IgD-negative memory B cell (primary cell): ENCODE measurements around the gene SPATA31D4. TPM values are rescaled to one million over a fixed set of nuclear protein-coding genes. Genes with fewer than 3 reads are reported as not detected.

ENCODE experiments used
- H3K27ac Mint-ChIP-seq, 3 donors: one replicate each; pipeline ENCODE4 v1.8.0; 2020 to 2022; ENCODE audit warnings: mild to moderate bottlenecking in 3 of 3, mixed read lengths in 3 of 3, moderate library complexity in 1 of 3
- H3K27me3 Mint-ChIP-seq: one replicate; pipeline ENCODE4 v1.8.0; 2021; ENCODE audit warnings: mixed read lengths
- H3K36me3 Mint-ChIP-seq: one replicate; pipeline ENCODE4 v1.8.0; 2020; ENCODE audit warnings: mild to moderate bottlenecking, mixed read lengths
- H3K4me1 Mint-ChIP-seq, 3 donors: one replicate each; pipeline ENCODE4 v1.8.0; 2020 to 2022; ENCODE audit warnings: mixed read lengths in 3 of 3, mild to moderate bottlenecking in 1 of 3
- H3K4me3 Mint-ChIP-seq, 4 donors: one replicate each; pipeline ENCODE4 v1.8.0; 2020 to 2022; ENCODE audit warnings: mild to moderate bottlenecking in 4 of 4, mixed read lengths in 4 of 4, moderate library complexity in 3 of 4
- H3K9me3 Mint-ChIP-seq, 3 donors: one replicate each; pipeline ENCODE4 v1.8.0; 2020 to 2021; ENCODE audit warnings: mixed read lengths in 3 of 3, mild to moderate bottlenecking in 1 of 3
- polyA plus RNA-seq: library from polyadenylated mRNA; unstranded; fragments of 300-500 nt; fragmentation: Illumina TruSeq; gene quantifications from one replicate; pipeline ENCODE4 v1.2.3, GENCODE V29; 2021

Gene SPATA31D4
- polyA plus RNA-seq, 1 donor from 2014 or later: not detected

DNA sequence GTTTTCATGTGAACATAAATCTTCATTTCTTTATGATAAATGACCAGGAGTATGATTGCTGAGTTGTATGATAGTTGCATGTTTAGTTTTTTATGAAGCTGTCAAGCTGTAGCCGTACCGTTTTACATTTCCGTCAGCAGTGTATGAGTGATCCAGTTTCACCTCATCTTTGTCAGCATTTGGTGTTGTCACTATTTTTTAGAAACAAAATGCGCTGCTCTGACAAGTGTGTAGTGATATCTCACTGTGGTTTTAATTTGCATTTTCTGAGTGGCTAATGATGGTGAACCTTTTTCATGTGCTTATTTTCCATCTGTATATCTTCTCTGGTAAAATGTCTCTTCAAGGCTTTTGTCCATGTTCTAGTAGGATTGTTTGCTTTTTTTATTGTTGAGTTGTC lies 53.7 kb downstream of the SPATA31D4 start:
- H3K27me3 Mint-ChIP-seq: no peaks in the 10 kb centered on the region
- H3K27ac Mint-ChIP-seq: no peak overlapping the region
- H3K4me1 Mint-ChIP-seq: peaks cover 8 to 25% (median 17%) of the 10 kb centered on the region in 3 donors
- no peaks in the 10 kb centered on the region for H3K36me3 Mint-ChIP-seq
- no peak overlapping the region for H3K4me3 Mint-ChIP-seq
- peaks cover 0 to 3% (median 0%) of the 10 kb centered on the region in 3 donors for H3K9me3 Mint-ChIP-seq

Other genes starting within 250 kb of the SPATA31D4 start
- gene TLE1, start 238.9 kb upstream of the SPATA31D4 start, polyA plus RNA-seq: 115 TPM
- gene SPATA31D3, start 15.1 kb downstream of the SPATA31D4 start, polyA plus RNA-seq: not detected
- gene SPATA31D1, start 60.3 kb downstream of the SPATA31D4 start, polyA plus RNA-seq: not detected